GM19455 (cell line): Measurements from ENCODE around the gene KDM2A.

Experiments used
- ATAC-seq: cut with Tn5 transposase; IDR thresholded peaks from one replicate; pipeline ENCODE4 v1.9.1; 2021; ENCODE audit not compliant: unreplicated experiment

The KDM2A gene

DNA sequence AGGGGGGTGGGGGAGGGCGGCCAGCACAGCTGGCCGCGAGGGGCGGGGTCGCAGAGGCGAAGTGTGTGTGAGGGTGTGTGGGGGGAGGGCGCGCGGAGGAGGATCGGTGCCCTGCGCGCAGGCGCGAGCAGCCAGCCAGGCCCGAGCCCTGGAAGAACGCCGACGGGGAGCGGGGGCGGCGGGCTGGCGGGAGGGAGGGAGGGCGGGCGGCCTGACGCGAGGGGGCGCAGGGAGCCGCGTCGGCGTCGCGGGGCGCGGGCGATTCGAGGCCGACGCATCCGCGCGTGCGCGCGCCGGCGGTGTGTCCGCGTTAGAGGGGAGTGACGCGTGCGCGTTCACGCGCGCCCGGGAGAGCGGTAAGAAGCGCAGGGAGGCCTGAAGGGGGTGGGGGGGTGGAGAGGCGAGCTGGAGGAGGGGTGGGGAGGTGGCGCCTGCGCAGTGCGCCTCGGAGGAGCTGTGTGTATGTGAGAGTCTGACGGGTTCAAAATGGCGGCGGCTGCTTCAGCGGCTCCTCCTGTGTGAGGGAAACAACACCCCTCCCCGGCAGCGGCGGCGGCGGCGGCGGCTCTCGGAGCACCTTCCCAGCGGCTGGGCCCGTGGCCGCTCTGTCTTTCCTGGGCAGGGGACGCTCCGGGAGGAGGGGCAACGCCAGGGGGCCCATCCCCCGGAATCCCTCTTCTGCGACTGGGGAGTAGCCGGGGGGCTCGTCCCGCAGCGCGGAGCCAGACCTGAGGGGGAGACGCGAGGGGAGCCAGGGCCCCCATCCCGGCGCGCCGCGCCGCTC is at the start of gene KDM2A:
Gene KDM2A, plus strand, starts transcription at position 463 of the 784 bp plus-strand sequence. CDS start 2,054 bp downstream, outside the sequence.
- peak; percentile 63 for ATAC-seq

DNA sequence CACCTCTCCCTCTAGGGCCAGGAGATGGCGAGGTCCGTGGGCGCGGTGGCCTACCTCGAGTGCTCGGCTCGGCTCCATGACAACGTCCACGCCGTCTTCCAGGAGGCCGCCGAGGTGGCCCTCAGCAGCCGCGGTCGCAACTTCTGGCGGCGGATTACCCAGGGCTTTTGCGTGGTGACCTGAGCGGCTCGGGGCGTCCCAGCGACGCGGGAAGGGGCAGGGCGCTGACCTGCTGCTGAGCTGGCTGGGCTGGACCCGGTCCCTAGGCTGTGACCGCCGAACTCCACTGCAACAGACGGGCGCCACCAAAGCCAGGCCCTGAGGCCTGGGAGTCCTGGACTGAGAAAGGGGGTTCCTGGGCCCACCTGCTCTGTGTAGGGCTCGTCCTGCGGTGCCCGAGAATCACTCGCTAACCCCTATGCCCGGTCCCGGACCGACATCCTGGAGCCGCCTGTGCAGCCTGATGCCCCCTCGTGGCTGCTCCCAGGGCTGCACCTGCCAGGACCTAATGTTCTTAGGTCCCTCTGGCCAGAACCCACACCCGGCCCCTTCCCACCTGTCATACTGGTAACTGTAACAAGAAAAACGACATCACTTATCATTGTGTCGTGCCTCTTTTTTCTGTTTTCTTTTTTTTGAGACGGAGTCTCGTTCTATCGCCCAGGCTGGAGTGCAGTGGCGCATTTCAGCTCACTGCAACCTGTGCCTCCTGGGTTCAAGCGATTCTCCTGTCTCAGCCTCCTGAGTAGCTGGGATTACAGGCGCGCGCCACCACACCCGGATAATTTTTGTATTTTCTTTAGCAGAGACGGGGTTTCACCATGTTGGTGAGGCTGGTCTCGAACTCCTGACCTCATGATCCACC is 47.4 kb upstream of the KDM2A start:
- ATAC-seq = no peak

GRCh38 chr11:67072295-67072694 is 46.8 kb upstream of the KDM2A start:
- no peak for ATAC-seq

GRCh38 chr11:67073908-67074307 is 45.2 kb upstream of the KDM2A start:
- no peak for ATAC-seq

GRCh38 chr11:67076202-67076601 is 42.9 kb upstream of the KDM2A start:
- no peak for ATAC-seq

DNA sequence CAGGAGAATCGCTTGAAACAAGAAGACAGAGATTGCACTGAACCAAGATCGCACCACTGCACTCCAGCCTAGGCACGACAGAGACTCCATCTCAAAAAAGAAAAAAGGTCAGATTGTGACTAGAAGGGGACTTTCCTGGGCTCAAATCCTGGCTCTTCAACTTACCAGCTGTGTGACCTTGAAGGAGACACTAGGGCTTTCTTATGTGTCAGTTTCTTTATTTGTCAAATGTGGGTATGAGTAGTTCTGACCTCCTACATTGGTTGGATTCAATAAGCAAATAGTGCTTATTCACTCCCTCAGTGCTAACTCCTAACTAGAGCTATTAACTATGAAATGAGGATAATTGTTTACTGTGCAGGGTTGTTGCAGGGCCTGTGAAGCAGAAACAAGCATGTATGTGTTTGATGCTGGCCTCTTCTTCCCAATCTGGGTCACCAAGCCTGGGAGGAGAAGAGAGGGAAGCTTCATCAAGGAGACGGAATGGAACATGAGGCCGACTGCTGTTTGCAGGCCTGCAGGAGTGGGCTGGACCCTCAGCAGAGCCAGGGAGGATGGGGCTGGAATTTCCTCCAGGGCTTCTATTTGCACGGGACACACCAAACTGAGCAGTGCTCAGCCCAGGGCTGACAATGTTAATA is 39.9 kb upstream of the KDM2A start:
- no peak for ATAC-seq

DNA sequence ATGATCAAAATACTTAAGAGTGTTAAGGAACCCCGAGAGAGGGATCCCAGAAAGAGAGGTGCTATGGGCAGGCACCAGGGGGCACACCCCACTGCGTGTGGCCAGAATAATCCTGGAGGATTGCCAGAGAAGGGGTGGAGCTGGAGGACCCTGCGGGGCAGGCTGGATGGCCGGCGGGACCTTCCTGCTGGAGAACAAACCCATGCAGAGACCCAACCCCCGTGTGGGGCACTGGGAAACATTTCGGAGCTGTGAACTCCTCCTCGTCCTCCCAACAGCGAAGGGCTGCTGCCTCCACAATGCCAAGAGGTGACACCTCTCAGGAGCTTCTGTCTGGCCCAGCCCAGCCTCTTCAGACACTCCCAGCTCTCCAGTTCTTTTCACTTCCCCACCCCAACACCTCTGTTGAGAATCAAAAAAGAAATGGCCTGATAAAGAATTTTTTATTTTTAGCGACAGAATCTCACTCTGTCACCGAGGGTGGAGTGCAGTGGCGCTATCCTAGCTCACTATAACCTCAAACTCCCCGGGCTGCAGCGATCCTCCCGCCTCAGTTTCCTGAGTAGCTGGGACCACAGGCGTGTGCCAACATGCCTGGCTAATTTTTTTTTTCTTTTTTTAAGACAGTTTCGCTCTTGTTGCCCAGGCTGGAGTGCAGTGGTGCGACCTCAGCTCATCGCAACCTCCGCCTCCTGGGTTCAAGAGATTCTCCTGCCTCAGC is 36.8 kb upstream of the KDM2A start:
- ATAC-seq = no peak

- no peak for ATAC-seq
These were observed 35.2 kb upstream of the KDM2A start for GRCh38 chr11:67083786-67084366.

- ATAC-seq = no peak
These were observed 33.4 kb upstream of the KDM2A start for GRCh38 chr11:67085617-67086016.

- ATAC-seq = no peak
These were observed 28.3 kb upstream of the KDM2A start for GRCh38 chr11:67090717-67091116.

GRCh38 chr11:67095214-67095507 is 23.9 kb upstream of the KDM2A start:
- ATAC-seq = no peak

DNA sequence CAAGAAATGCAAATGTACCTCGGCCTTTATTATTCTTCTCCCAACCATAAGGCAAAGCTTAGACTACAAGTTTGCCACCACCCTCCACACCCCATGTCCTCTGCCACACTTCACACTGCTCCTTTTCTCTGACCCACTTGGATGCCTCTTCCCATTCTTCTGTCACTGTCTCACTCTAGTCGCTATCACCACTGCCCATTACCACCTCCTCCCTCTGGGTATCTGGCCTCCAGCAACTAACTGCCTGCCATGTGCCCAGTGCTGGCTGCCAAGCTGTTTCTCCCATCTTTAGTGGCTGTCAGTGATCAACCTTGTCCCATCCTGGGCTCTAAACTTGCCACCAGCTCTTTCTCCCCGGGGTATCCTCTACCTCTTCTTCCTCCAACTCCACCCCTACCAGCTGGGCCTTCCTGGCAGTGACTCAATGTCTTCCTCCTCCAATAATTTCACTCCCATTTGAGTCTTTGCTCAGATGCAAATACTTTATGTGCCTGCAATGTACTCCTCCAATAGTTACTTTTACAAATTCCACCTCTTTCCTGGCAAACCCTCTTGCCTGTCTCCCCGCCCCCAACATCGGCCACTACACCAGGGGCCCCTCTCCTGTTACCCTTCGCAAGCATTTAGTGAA is 20.1 kb upstream of the KDM2A start:
- no peak for ATAC-seq

GRCh38 chr11:67099831-67100324 is 19.2 kb upstream of the KDM2A start:
- ATAC-seq = peak; percentile 48

DNA sequence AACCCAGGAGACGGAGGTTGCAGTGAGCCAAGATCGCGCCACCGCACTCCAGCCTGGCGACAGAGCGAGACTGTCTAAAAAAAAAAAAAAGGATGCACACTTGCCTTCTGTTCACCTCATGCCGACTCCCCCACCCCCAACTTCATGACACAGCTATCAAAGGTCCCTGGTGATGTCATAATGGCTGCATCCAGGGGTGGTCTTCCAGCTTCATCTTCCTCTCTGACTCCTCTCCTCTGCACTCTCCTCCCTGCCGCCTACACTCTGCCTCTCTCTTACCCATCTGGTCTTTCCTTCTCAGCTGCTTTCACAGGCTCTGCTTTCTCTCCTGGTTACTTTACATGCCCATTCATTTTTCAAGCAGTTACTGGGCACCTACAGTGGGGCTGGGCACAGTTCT is 16.4 kb upstream of the KDM2A start:
- no peak for ATAC-seq

GRCh38 chr11:67105964-67106363 is 13.1 kb upstream of the KDM2A start:
- no peak for ATAC-seq

DNA sequence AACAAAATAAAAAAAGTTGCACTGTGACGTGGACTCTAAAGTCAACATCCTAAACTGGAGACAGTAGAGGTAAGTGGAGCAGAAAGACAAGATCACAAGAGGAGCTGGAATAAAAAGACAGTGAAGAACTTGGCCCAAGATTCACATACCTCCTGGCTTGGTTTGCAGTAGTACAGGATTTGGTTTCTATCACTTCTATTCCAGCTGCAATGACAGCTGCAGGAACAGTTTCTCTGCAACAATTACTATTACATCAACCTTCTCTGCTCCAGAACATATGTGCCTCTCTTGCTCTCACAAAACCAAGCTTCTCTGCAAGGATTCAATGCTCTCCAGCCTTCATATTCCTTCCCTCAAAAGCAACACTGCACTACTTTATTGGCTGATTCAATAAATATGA is 7.8 kb upstream of the KDM2A start:
- ATAC-seq = no peak

- ATAC-seq = peak; percentile 72
These were observed 5.8 kb upstream of the KDM2A start for GRCh38 chr11:67113231-67113721.

DNA sequence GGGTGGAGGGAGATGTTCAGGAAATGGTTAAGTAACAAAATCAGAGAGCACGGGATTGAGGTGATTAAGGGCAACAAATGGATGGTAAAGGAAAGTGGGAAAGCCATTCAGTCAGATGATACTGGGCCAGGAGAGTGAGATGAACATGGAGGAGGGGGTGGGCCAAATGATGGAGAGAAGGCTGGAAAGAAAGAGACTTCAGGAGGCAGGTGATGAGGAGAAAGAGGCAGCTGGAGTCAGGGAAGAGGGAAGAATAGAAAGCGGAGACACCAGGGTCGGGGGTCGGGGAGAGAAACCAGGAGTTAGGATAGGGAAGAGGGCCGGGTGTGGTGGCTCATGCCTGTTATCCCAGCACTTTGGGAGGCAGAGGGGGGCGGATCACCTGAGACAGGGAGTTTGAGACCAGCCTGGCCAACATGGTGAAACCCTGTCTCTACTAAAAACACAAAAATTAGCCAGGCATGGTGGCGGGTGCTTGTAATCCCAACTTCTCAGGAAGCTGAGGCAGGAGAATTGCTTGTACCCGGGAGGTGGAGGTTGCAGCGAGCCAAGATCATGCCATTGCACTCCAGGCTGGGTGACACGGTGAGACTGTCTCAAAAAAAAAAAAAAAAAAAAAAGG is 4.7 kb upstream of the KDM2A start:
- no peak for ATAC-seq

GRCh38 chr11:67116758-67117105 is 2.3 kb upstream of the KDM2A start:
- ATAC-seq = no peak

DNA sequence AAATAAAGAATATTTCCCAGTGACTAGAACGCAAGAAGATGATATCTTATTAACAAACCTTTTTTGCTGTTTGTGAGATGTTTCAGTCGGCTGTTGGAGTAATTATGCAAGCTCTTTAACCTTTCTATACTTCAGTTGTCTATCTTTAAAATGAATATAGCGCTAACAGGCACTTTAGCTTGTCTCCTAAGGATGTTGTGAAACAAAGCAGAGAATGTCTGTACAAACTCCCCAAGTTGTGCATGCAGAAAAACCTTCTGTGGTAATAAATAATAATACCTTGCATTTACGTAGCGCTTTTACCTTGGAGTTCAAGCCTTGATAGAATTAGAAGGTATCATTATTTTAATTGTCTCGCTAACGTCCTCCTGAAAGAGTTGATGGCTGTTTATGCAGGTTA is 1.9 kb upstream of the KDM2A start:
- ATAC-seq = no peak
